CD4-positive, CD25-positive, alpha-beta regulatory T cell (primary cell): Measurements from ENCODE around the gene NFKB1. TPM values are rescaled to one million over a fixed set of nuclear protein-coding genes. Genes with fewer than 3 reads are reported as not detected.

Source experiments
- ATAC-seq, 2 donors: fragments of 150-1000 bp; cut with Tn5 transposase; one replicate each; pipeline ENCODE4 v1.10.0; 2021; ENCODE audit warnings: low read depth in 2 of 2, moderate number of reproducible peaks in 2 of 2, moderate library complexity in 1 of 2
- DNase-seq, 3 donors: peaks; one replicate each; pipeline versions ENCODE4 v3.0.0 to v3.0.0-alpha.2; 2012 to 2022; ENCODE audit warnings: mixed read lengths in 1 of 3
- H3K27ac ChIP-seq: one replicate; pipeline ENCODE4 v1.7.0; 2013; ENCODE audit warnings: mild to moderate bottlenecking, low read length; ENCODE audit not compliant: insufficient read depth, poor library complexity, severe bottlenecking
- H3K27me3 ChIP-seq: one replicate; pipeline ENCODE4 v1.7.0; 2013; ENCODE audit warnings: low read length; ENCODE audit not compliant: control insufficient read depth, insufficient read depth
- H3K36me3 ChIP-seq: one replicate; pipeline ENCODE4 v1.7.0; 2013; ENCODE audit warnings: mild to moderate bottlenecking, low read length, moderate library complexity; ENCODE audit not compliant: control insufficient read depth, insufficient read depth
- H3K4me1 ChIP-seq: 2 replicates; pipeline ENCODE4 v1.7.0; 2013; ENCODE audit warnings: mild to moderate bottlenecking, low read length; ENCODE audit not compliant: insufficient read depth, control insufficient read depth, poor library complexity, severe bottlenecking
- H3K4me3 ChIP-seq: one replicate; pipeline ENCODE4 v1.7.0; 2013; ENCODE audit warnings: low read depth, mild to moderate bottlenecking, low read length, moderate library complexity
- H3K9me3 ChIP-seq, 2 experiments: 1 replicate in 1 of 2; 2 replicates in 1 of 2; pipeline ENCODE4 v1.7.0; 2013; ENCODE audit warnings: low read length in 2 of 2, mild to moderate bottlenecking in 1 of 2, moderate library complexity in 1 of 2; ENCODE audit not compliant: control insufficient read depth in 2 of 2
- H3K27ac Mint-ChIP-seq, 3 donors: one replicate each; pipeline ENCODE4 v1.8.0; 2020 to 2022; ENCODE audit warnings: mild to moderate bottlenecking in 3 of 3, mixed read lengths in 3 of 3, moderate library complexity in 2 of 3
- H3K27me3 Mint-ChIP-seq: one replicate; pipeline ENCODE4 v1.8.0; 2022; ENCODE audit warnings: mild to moderate bottlenecking, mixed read lengths
- H3K36me3 Mint-ChIP-seq: one replicate; pipeline ENCODE4 v1.8.0; 2020; ENCODE audit warnings: mixed read lengths
- H3K4me1 Mint-ChIP-seq, 4 donors: one replicate each; pipeline ENCODE4 v1.8.0; 2020 to 2022; ENCODE audit warnings: mixed read lengths in 4 of 4, mild to moderate bottlenecking in 1 of 4
- H3K4me3 Mint-ChIP-seq, 4 donors: one replicate each; pipeline ENCODE4 v1.8.0; 2020 to 2022; ENCODE audit warnings: mild to moderate bottlenecking in 4 of 4, mixed read lengths in 4 of 4, moderate library complexity in 3 of 4
- H3K9me3 Mint-ChIP-seq, 7 donors: one replicate each; pipeline ENCODE4 v1.8.0; 2020 to 2022; ENCODE audit warnings: mixed read lengths in 7 of 7, mild to moderate bottlenecking in 3 of 7, moderate library complexity in 2 of 7
- polyA plus RNA-seq, 4 donors: library from polyadenylated mRNA; unstranded; fragments of 300-500 nt; fragmentation: Illumina TruSeq; gene quantifications; one replicate each; pipeline ENCODE4 v1.2.3, GENCODE V29; 2021
- total RNA-seq: library from RNA; stranded (reverse); gene quantifications from one replicate; pipeline ENCODE4 v1.2.3, GENCODE V29; 2022

The NFKB1 gene, protein sequence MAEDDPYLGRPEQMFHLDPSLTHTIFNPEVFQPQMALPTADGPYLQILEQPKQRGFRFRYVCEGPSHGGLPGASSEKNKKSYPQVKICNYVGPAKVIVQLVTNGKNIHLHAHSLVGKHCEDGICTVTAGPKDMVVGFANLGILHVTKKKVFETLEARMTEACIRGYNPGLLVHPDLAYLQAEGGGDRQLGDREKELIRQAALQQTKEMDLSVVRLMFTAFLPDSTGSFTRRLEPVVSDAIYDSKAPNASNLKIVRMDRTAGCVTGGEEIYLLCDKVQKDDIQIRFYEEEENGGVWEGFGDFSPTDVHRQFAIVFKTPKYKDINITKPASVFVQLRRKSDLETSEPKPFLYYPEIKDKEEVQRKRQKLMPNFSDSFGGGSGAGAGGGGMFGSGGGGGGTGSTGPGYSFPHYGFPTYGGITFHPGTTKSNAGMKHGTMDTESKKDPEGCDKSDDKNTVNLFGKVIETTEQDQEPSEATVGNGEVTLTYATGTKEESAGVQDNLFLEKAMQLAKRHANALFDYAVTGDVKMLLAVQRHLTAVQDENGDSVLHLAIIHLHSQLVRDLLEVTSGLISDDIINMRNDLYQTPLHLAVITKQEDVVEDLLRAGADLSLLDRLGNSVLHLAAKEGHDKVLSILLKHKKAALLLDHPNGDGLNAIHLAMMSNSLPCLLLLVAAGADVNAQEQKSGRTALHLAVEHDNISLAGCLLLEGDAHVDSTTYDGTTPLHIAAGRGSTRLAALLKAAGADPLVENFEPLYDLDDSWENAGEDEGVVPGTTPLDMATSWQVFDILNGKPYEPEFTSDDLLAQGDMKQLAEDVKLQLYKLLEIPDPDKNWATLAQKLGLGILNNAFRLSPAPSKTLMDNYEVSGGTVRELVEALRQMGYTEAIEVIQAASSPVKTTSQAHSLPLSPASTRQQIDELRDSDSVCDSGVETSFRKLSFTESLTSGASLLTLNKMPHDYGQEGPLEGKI
- total RNA-seq (152 TPM), polyA plus RNA-seq (10 to 100 TPM in 3 of 4 donors, 1 to 10 TPM in 1; 9.2 to 21.8 (median 13.6) TPM)

DNA sequence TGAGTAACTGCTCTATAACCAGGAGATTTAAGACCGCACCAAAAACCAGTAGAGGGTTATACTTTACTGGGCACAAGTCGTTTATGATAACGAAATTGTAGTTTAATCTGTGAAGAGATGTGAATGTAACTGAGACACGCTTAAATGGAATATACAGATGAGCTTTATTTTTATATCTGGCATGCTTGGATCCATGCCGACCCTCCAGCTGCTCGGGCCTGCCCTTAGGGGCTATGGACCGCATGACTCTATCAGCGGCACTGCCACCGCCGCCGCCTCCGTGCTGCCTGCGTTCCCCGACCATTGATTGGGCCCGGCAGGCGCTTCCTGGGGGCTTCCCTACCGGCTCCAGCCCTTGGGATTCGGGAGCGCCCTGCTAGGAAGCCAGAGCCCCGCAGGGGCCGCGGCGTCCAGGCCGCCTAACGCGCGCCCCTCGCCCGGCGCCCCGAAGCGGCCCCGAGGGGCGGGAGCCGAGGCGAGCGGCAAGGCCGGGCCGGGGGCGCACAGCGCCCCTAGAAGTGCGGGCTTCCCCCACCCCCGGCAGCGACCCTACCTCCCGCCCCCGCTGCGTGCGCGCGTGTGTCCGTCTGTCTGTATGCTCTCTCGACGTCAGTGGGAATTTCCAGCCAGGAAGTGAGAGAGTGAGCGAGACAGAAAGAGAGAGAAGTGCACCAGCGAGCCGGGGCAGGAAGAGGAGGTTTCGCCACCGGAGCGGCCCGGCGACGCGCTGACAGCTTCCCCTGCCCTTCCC is at the start of gene NFKB1:
TSS of gene NFKB1 (plus strand) at position 664 of the 751 bp plus-strand sequence. CDS start 24,160 bp downstream, outside the sequence.
- Histone ChIP-seq H3K4me1 (peaks cover 39% of the 10 kb centered on the region), H3K27ac (peak within 1 kb of the TSS; percentile 97), H3K36me3 (no peaks in the 10 kb centered on the region), H3K27me3 (no peaks in the 10 kb centered on the region), H3K9me3 (no peaks in the 10 kb centered on the region), H3K4me3 (peak within 1 kb of the TSS; percentile 99)
- no peaks in the 10 kb centered on the region for H3K36me3 Mint-ChIP-seq
- peaks cover 21 to 38% (median 34%) of the 10 kb centered on the region in 4 donors for H3K4me1 Mint-ChIP-seq
- peaks cover 7% of the 10 kb centered on the region for H3K27me3 Mint-ChIP-seq
- no peaks in the 10 kb centered on the region for H3K9me3 Mint-ChIP-seq
- peak; percentile 61 to 63 for ATAC-seq
- H3K4me3 Mint-ChIP-seq: peak within 1 kb of the TSS; percentile 94 to 100 (median 95)
- DNase-seq: peak; percentile 78 to 85 (median 79)
- H3K27ac Mint-ChIP-seq: peak within 1 kb of the TSS; percentile 88 to 97 (median 92)

DNA sequence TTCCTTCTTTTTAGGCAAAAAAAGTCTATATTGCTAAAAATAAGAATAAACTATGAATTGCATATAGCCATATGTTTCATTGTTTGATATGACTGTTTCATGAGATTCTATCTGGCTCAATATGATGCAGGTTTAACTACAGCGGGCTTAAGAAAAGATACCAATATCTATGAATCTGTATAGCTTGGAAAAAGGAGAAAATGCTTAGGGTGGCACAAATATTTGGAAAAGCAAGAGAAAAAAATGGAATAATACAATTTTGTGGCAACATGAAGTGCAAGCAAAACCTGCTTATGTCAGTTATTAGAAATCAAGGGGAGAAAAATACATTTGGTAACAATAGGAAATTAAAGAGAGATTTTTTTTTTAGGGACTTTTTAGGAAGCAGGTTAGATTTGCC is 48.3 kb upstream of the NFKB1 start:
- no peaks in the 10 kb centered on the region for H3K27me3 ChIP-seq
- ATAC-seq: no peak
- Mint-ChIP-seq H3K27ac (no peak overlapping the region), H3K4me3 (no peak overlapping the region), H3K9me3 (no peaks in the 10 kb centered on the region), H3K4me1 (peaks cover 4 to 7% (median 5%) of the 10 kb centered on the region in 4 donors), H3K36me3 (no peaks in the 10 kb centered on the region), H3K27me3 (peaks cover 16% of the 10 kb centered on the region)
- no peaks in the 10 kb centered on the region for H3K4me1 ChIP-seq
- H3K4me3 ChIP-seq: no peak overlapping the region
- no peak for DNase-seq
- no peaks in the 10 kb centered on the region for H3K9me3 ChIP-seq
- no peaks in the 10 kb centered on the region for H3K36me3 ChIP-seq
- H3K27ac ChIP-seq: no peak overlapping the region

DNA sequence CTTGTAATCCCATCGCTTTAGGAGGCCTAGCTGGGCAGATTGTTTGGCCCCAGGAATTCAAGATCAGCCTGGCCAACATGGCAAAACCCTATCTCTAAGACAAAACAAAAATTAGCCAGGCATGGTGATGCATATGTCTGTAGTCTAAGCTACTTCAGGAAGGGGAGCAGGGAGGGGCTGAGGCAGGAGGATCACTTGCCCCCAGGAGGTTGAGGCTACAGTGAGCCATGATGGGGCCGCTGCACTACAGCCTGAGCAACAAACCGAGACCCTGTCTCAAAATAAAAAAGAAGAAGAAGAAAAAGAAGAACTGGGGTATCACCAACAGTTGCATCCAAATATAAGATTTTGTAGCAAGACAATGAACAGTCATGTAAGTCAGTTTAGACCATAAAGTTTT is 47.3 kb upstream of the NFKB1 start:
- H3K4me1 Mint-ChIP-seq: peaks cover 0 to 6% (median 3%) of the 10 kb centered on the region in 4 donors

DNA sequence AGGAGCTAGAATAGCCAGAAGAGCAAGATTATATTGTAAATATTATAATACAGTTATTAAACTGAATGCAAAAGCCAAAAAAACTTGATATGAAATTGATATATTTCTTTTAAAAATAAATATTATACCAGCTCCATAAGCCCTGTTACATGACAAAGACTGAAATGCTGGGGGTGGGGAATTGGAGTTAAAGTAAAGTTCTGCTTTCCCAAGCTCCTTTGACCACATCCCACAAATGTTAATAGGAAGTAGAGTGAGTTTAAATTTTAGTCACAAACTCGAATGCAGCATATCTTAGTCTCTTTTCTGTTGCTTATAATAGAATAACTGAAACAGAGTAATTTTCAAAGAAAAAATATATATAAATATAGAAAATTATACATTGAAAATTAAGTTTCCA is 46.9 kb upstream of the NFKB1 start:
- Histone ChIP-seq H3K27ac (no peak overlapping the region), H3K36me3 (no peaks in the 10 kb centered on the region), H3K27me3 (no peaks in the 10 kb centered on the region), H3K4me3 (no peak overlapping the region), H3K9me3 (no peaks in the 10 kb centered on the region), H3K4me1 (no peaks in the 10 kb centered on the region)
- Mint-ChIP-seq H3K9me3 (no peaks in the 10 kb centered on the region), H3K27me3 (peaks cover 28% of the 10 kb centered on the region), H3K4me3 (no peak overlapping the region), H3K4me1 (peaks cover 0 to 6% (median 3%) of the 10 kb centered on the region in 4 donors), H3K36me3 (no peaks in the 10 kb centered on the region), H3K27ac (no peak overlapping the region)
- ATAC-seq: no peak
- no peak for DNase-seq

More for the DNA sequence above, 47.3 kb upstream of the NFKB1 start:
- Mint-ChIP-seq H3K9me3 (no peaks in the 10 kb centered on the region), H3K27me3 (peaks cover 23% of the 10 kb centered on the region), H3K4me3 (no peak overlapping the region), H3K36me3 (no peaks in the 10 kb centered on the region), H3K27ac (no peak overlapping the region)
- H3K27me3 ChIP-seq: no peaks in the 10 kb centered on the region
- ATAC-seq (no peak), DNase-seq (no peak)
- H3K4me3 ChIP-seq: no peak overlapping the region
- H3K27ac ChIP-seq: no peak overlapping the region
- no peaks in the 10 kb centered on the region for H3K36me3 ChIP-seq
- no peaks in the 10 kb centered on the region for H3K4me1 ChIP-seq
- H3K9me3 ChIP-seq: no peaks in the 10 kb centered on the region

DNA sequence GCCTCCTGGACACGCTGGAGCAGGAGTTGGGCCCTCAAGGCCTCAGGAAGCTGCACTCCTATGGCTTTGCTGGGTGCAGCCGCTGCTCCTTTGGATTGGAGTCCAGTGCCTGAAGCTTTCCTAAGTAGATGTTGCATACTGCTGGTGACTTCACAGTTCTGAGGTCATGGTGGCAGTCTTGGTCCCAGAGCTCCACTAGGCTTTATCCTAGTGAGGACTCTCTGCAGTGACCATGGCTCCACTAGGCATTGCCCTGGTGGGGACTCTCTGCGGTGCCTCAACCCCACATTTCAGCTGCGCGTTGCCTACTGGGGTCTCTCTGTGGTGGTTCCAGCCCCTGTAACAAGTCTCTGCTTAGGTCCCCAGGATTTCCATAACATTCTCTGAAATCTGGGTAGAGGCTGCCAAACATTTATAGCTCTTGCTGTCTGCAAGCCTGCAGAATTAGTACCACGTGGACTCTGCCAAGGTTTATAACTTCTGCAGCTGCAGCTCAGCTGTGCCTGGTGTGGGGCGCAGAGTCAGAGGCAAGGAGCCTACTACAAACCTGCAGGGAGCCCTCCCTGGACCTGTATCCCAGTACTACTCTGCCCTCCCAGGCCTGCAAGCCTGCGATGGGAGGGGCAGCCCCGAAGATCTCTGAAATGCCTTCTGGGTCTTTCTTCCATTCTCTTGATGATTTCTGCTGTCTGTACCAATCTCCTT is 46.0 kb upstream of the NFKB1 start:
- peaks cover 0 to 2% (median 0%) of the 10 kb centered on the region in 4 donors for H3K4me1 Mint-ChIP-seq
- H3K9me3 Mint-ChIP-seq: peaks cover 0 to 6% (median under 1%) of the 10 kb centered on the region in 7 donors
- H3K4me3 Mint-ChIP-seq: no peak overlapping the region
- H3K4me3 ChIP-seq: no peak overlapping the region
- no peak for ATAC-seq
- no peaks in the 10 kb centered on the region for H3K9me3 ChIP-seq
- H3K4me1 ChIP-seq: no peaks in the 10 kb centered on the region
- H3K27me3 Mint-ChIP-seq: peaks cover 36% of the 10 kb centered on the region
- H3K27ac ChIP-seq: no peak overlapping the region
- peaks cover 1% of the 10 kb centered on the region for H3K36me3 Mint-ChIP-seq
- DNase-seq: no peak
- no peak overlapping the region for H3K27ac Mint-ChIP-seq
- no peaks in the 10 kb centered on the region for H3K36me3 ChIP-seq
- no peaks in the 10 kb centered on the region for H3K27me3 ChIP-seq

DNA sequence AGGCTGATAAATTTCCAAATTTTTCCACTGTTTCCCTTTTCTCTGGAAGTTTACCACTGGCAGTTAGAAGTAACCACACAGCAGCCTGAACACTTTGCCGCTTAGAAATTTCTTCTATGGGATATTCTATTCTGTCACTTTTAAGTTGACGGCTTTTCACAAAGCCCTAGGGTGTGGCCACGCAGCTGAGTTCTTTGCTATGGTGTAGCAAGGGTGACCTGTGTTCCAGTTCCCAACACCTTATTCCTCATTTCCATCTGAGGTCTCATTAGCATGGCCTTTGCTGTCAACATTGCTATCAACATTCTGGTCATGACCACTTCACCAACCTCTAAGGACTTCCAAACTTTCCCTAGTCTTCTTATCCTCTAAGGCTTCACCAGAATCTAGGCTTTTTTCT is 45.4 kb upstream of the NFKB1 start:
- ATAC-seq (no peak), DNase-seq (no peak)
- peaks cover 40% of the 10 kb centered on the region for H3K27me3 Mint-ChIP-seq
- peaks cover 0 to 11% (median 1%) of the 10 kb centered on the region in 7 donors for H3K9me3 Mint-ChIP-seq
- H3K27ac ChIP-seq: no peak overlapping the region
- H3K36me3 Mint-ChIP-seq: peaks cover 5% of the 10 kb centered on the region
- H3K27me3 ChIP-seq: no peaks in the 10 kb centered on the region
- H3K4me1 ChIP-seq: no peaks in the 10 kb centered on the region
- H3K4me3 ChIP-seq: no peak overlapping the region
- H3K36me3 ChIP-seq: no peaks in the 10 kb centered on the region
- no peak overlapping the region for H3K27ac Mint-ChIP-seq
- H3K9me3 ChIP-seq: no peaks in the 10 kb centered on the region
- H3K4me3 Mint-ChIP-seq: no peak overlapping the region
- H3K4me1 Mint-ChIP-seq: peaks cover 0 to 2% (median 0%) of the 10 kb centered on the region in 4 donors
